ENCODE results near the gene RAB14.

The RAB14 gene

DNA sequence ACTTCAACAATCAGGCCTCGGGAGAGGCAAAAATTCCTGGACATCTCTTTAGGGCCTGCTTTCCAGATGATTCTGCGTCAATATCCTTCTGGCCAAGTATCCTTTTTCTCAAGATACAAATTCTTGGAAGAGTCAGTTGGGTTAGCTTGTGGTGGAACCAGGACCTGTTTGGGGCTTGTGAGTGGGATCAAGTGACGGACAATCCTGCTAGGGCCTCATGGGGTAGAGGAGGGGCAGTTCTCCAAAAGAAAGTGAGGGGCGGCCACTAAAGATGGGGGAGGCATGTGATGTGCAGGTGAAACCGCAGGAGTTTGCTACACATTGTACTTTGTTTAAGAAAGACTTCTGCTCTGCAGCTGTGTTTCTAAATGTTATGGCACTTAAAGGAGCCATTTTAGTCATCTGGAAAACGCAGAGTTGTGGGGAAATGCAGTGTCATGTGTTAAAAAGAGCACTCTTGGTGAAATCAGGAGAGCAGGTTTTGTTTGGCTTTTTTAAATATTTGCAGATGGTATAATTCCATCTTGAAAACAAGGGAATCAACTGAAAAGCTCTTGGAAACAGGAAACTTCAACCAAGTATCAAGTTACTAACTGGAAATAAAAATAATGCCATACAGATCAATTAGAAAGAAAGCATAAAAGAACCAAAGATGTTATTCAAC, 38.9 kb upstream of the RAB14 start:
- no peak for DNase-seq
- no peaks in the 10 kb centered on the region for H3K36me3 ChIP-seq
- H3K4me3 ChIP-seq (ENCODE audit: low read depth, low read length): no peak overlapping the region
- TF ChIP-seq, protein P1, sequence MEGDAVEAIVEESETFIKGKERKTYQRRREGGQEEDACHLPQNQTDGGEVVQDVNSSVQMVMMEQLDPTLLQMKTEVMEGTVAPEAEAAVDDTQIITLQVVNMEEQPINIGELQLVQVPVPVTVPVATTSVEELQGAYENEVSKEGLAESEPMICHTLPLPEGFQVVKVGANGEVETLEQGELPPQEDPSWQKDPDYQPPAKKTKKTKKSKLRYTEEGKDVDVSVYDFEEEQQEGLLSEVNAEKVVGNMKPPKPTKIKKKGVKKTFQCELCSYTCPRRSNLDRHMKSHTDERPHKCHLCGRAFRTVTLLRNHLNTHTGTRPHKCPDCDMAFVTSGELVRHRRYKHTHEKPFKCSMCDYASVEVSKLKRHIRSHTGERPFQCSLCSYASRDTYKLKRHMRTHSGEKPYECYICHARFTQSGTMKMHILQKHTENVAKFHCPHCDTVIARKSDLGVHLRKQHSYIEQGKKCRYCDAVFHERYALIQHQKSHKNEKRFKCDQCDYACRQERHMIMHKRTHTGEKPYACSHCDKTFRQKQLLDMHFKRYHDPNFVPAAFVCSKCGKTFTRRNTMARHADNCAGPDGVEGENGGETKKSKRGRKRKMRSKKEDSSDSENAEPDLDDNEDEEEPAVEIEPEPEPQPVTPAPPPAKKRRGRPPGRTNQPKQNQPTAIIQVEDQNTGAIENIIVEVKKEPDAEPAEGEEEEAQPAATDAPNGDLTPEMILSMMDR (IDR thresholded peaks at IDR 0.05; ENCODE audit: low read depth, low read length): no peak
- no peaks in the 10 kb centered on the region for H3K27me3 ChIP-seq (ENCODE audit: insufficient read depth, low read depth, severe bottlenecking)
- no peaks in the 10 kb centered on the region for H3K9me3 ChIP-seq (ENCODE audit: severe bottlenecking)
- H3K27ac ChIP-seq: no peak overlapping the region

DNA sequence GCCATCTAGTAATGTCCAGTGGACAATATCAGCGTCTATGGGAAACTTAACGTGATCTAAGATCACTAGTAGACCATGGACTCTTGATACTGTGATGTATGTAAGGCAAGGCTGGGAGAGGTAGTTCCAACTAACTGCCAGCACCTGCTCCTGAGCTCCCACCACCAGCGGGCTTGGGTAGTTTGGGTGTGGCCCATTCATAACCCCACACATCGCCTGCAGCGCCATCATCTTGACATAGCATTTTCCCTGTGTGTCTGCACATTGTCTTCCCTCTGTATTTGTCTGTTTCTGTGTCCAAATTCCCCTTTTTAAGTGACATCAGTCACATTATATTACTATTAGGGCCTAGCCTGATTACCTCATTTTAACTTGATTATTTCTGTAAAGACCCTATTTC, 38.2 kb upstream of the RAB14 start:
- no peak overlapping the region for H3K4me3 ChIP-seq (ENCODE audit: low read depth, low read length)
- no peak overlapping the region for H3K27ac ChIP-seq
- no peaks in the 10 kb centered on the region for H3K27me3 ChIP-seq (ENCODE audit: insufficient read depth, low read depth, severe bottlenecking)
- no peak for DNase-seq
- TF ChIP-seq, protein P1 (IDR thresholded peaks at IDR 0.05; ENCODE audit: low read depth, low read length): no peak
- no peaks in the 10 kb centered on the region for H3K9me3 ChIP-seq (ENCODE audit: severe bottlenecking)
- H3K36me3 ChIP-seq: no peaks in the 10 kb centered on the region

DNA sequence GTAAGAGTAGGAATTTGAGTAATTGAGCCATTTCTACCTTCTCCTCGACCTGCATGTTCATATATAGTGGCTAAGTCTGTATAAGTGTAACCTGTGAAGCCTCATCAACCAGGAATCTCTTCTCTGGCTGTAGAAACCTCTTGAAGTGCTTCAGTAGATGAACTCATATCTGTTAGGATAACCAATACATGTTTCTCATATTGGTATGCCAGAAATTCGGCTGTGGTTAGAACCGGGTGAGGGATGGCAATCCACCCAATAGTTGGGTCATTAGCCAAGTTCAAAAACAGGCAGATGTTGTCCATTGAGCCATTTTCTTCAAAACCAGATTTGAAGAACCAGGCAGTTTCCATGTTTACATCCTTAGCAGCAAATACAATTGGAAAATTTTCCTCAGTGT, 37.4 kb upstream of the RAB14 start:
- H3K27ac ChIP-seq: no peak overlapping the region
- TF ChIP-seq, protein P1 (IDR thresholded peaks at IDR 0.05; ENCODE audit: low read depth, low read length): no peak
- no peaks in the 10 kb centered on the region for H3K9me3 ChIP-seq (ENCODE audit: severe bottlenecking)
- DNase-seq: no peak
- no peak overlapping the region for H3K4me3 ChIP-seq (ENCODE audit: low read depth, low read length)
- no peaks in the 10 kb centered on the region for H3K36me3 ChIP-seq
- no peaks in the 10 kb centered on the region for H3K27me3 ChIP-seq (ENCODE audit: insufficient read depth, low read depth, severe bottlenecking)

DNA sequence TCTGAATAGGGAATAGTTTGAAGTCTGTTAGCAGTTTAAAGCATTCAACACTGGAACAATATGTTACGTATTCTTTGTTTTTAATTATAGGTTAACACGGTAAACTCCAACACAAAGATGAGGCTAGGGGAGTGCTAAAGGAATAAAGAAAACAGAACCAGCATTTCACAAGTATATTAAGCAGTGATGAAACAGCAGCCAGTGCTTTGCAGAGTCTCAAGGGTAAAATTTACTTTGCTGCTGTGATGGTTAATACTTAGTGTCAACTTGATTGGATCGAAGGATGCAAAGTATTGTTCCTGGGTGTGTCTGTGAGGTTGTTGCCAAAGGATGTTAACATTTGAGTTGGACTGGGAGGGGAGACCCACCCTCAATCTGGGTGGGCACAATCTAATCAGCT, 36.2 kb upstream of the RAB14 start:
- H3K27ac ChIP-seq: no peak overlapping the region
- no peaks in the 10 kb centered on the region for H3K9me3 ChIP-seq (ENCODE audit: severe bottlenecking)
- no peaks in the 10 kb centered on the region for H3K27me3 ChIP-seq (ENCODE audit: insufficient read depth, low read depth, severe bottlenecking)
- DNase-seq: no peak
- H3K4me3 ChIP-seq (ENCODE audit: low read depth, low read length): no peak overlapping the region
- no peaks in the 10 kb centered on the region for H3K36me3 ChIP-seq
- TF ChIP-seq, protein P1 (IDR thresholded peaks at IDR 0.05; ENCODE audit: low read depth, low read length): no peak

DNA sequence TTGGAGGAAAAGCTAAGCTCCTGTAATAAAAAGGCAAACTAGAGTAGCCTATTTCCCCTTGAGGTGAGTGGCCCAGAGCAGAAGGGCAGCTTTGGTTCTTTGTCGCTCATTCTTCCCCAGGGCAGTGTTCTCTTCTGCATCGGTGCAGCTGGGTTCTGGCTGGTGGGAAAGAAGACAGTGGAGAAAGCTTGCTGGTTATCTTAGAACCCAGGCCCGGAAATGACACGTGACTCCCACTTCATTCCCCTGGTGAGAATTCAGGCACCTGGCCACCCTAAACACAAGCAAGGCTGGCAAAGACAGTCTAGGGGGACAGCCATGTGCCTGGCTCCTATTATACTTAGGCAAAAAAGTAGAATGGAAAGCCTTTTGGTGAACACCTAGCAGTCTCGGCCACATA, 33.8 kb upstream of the RAB14 start:
- H3K4me3 ChIP-seq (ENCODE audit: low read depth, low read length): no peak overlapping the region
- TF ChIP-seq, protein P1 (IDR thresholded peaks at IDR 0.05; ENCODE audit: low read depth, low read length): no peak
- H3K36me3 ChIP-seq: no peaks in the 10 kb centered on the region
- no peak for DNase-seq
- no peaks in the 10 kb centered on the region for H3K27me3 ChIP-seq (ENCODE audit: insufficient read depth, low read depth, severe bottlenecking)
- H3K9me3 ChIP-seq (ENCODE audit: severe bottlenecking): no peaks in the 10 kb centered on the region
- no peak overlapping the region for H3K27ac ChIP-seq

DNA sequence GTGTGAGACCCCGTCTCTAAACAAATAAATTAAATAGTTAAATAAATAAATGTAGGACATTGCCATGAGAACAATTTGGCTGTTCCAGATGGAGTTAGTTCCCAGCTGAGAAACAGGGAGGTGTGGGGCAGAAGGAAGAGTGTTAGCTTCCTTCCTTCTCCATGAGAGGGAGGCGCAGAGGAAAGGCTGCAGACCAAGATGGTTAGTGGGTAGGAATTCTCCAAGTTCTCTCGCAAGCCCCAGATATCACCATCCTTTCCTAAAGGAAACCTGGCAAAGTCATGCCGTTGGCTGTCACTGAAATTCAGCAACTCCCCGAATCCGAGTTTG, 33.1 kb upstream of the RAB14 start:
- H3K4me3 ChIP-seq (ENCODE audit: low read depth, low read length): no peak overlapping the region
- TF ChIP-seq, protein P1 (IDR thresholded peaks at IDR 0.05; ENCODE audit: low read depth, low read length): no peak
- no peaks in the 10 kb centered on the region for H3K9me3 ChIP-seq (ENCODE audit: severe bottlenecking)
- H3K27ac ChIP-seq: no peak overlapping the region
- no peak for DNase-seq
- no peaks in the 10 kb centered on the region for H3K36me3 ChIP-seq
- no peaks in the 10 kb centered on the region for H3K27me3 ChIP-seq (ENCODE audit: insufficient read depth, low read depth, severe bottlenecking)
